ENCODE data around the gene KRCC1.
"Not testable (repeated sequence)": the region's sequence is repeated elsewhere in the genome, so short reads cannot be mapped to it uniquely, and the experiment has no call there.

KRCC1 gene

DNA sequence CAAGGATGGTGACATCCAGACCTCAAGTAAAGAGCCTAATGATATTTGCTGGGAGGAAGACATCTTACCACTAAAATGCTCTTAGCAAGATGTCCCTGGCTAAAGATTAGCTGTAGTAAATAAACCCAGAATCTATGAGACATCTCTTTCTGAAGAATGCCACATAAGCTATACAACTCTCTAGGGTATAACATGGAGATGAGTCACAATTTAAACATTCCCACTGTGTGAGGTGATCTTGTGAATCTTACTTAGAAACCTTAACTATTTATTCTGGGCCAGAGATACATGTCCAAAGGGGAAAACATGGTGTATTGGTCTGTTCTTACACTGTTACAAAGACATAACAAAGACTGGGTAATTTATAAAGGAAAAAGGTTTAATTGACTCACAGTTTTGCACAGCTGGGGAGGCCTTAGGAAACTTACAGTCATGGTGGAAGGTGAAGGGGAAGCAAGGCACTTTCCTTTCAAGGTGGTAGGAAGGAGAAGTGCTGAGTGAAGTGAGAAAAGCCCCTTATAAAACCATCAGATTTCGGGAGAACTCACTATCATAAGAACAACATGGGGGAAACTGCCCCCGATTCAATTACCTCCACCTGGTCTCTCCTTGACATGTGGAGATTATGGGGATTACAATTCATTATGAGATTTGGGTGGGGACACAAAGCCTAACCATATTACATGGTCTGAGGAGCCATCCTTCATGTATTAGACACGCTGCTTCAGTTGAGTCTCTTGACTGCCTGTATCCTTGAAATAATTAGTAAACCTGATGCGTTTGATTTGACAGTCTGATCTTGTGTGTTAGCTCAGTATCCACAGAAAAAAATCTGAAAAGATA lies 17.1 kb downstream of the KRCC1 start:
- no peak for DNase-seq (ENCODE audit: low read depth in 3 of 3)

DNA sequence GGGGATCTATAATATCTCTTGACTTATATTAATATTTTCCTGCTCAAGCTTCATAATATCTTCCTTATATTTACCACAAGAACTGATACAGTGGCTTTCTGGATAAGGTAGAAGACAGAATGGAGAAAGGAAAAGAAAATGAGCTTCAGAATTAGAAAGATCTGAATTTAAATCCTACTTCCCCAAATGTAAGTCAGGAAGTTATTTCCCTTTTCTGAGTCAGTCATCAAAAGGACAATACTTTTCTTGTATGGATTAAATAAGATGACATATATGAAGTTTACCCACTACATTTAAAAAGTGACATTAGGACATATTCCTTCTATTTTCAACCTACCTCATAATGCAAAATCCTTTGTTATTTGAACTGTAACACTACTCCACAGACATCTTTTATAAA lies 19.0 kb downstream of the KRCC1 start:
- DNase-seq (ENCODE audit: low read depth in 3 of 3), result no peak

DNA sequence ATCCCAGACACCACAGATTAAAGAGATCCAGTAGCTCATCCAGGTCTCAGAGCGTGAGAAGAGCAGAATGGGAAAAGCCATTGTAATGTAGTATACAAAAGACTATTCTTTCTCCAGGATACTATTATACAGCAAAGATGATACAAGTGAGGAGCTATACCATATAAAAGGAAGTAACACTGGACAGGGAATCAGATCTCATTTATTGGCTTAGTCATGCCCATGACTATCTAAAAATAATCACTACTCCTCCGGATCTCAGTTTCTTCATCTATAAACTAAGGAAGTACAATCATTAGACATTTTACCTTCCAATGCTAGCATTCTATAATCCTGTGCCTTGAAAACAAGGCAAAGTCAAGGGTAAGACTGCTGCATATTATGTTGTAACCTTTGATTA lies 19.4 kb downstream of the KRCC1 start:
- no peak for DNase-seq (ENCODE audit: low read depth in 3 of 3)

DNA sequence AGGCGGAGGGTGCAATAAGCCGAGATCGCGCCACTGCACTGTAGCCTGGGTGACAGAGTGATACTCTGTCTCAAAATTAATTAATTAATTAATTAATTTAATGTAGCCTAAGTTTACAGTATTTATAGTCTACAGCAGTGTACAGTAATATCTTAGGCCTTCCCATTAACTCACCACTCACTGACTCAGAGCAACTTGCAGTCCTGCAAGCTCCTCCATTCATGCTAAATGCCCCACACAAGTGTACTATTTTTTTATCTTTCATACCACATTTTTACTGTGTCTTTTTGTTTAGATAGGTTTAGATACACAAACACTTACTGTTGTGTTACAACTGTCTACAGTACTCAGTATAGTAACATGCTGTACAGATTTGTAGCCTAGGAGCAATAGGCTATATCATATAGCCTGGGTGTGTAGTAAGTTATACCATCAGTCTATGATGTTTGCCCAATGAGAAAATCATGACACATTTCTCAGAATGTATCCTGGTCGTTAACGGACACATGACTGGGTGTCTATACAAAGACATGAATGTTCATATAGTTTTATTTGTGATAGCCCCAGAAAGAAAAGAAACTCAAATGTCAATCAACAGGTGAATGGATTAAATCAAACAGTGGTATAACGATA lies 23.4 kb downstream of the KRCC1 start:
- no peak for DNase-seq (ENCODE audit: low read depth in 3 of 3)

DNA sequence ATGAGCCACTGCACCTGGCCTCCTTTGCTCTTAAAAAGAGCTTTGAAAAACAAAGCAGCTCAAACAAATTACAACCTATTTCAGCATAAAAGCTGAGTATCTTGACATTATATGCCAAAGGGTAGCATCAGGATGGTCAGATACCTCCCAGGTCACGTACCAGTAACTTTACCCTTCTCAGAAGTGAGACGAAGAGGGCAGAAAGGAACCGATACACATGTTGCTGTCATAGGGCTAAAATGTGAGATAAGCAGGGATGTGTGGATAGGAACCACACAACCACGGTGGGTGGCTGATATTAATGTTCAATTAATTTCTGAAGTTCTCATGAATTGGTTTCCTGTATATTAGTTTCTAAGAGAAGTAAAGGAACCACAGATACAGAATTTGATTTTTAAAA lies 26.7 kb downstream of the KRCC1 start:
- no peak for DNase-seq (ENCODE audit: low read depth in 3 of 3)

DNA sequence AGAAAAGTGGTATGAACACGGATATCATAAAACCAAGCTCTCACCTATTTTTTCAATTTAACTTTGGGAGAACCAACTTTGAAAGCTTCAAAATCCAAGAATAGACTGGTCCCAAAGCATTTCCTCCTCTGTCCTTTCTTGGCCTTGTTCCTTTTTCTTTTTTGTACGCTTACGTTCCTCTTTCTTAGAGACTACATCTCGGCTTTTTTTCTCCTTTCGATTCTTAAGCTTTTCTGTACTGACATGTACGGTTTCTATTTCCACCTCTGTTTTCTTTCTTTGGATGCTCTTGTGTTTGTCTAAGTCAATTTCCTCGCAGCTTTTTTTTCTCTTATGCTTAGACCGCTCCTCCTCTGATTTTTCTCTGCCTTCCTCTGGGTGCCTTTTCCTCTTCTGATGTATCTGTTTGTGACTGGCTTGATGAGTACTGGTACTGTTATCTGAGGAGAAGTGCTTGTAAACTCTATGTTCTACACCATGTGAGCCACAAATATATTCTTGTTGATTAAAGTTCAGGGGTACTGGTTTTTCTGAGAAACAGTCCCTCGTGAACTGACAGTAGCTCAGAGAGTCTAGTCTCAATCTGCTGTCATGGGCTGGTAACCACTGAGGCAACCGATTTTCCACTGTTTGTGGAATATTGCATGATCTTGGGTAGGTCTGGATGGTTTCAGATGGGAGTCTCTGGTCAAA lies 27.7 kb downstream of the KRCC1 start:
- DNase-seq (ENCODE audit: low read depth in 3 of 3), result no peak

DNA sequence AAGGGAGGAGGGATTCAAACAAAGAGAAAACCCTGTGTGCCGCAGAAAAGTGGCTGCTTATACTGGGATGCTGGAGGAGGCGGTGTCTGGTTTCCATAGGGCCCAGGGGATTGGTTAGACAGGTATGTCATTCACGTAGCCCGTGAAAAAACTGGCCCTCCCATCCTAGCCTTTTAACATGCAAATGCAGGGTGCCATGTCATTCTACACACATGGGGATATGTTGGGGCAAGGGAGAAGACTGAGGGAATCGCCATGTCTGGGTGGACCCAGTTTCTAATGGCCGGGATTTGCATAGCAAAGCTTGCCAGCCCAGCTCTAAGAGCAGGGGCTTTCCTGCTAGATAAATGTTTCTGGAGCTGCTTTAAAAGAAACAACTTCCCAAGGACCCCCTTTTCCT lies 31.1 kb downstream of the KRCC1 start:
- DNase-seq (ENCODE audit: low read depth in 3 of 3), result no peak

DNA sequence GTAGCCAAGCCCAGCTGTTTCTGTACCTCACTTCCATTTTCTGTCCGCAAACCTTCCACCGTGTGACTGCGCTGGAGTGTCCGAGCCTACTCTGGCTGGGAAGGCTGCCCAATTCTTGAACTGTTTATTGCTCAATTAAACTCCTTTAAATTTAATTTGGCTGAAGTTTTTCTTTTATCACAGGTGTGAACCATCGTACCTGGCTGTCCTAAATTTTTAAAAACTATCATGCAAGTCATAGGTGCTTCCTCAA lies 33.0 kb downstream of the KRCC1 start:
- DNase-seq (ENCODE audit: low read depth in 3 of 3), result no peak

DNA sequence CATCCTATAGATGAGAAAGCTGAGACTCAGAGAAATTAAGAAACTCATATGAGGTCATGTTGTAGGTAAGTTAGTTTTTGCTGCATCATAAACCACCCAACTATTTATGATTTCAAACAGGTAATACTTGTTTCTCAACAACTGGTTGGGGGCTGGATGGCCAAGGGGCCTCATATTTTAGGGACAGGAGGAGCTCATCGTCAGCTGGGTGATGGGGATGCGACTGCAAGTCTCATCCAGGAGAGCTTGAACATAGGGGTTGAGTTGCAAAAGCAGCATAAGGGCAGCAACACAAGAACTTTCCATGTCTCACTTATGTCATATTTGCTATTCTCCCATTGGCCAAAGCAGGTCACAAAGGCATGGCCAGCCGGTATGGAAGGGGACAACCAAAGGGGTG lies 35.6 kb downstream of the KRCC1 start:
- no peak for DNase-seq (ENCODE audit: low read depth in 3 of 3)

DNA sequence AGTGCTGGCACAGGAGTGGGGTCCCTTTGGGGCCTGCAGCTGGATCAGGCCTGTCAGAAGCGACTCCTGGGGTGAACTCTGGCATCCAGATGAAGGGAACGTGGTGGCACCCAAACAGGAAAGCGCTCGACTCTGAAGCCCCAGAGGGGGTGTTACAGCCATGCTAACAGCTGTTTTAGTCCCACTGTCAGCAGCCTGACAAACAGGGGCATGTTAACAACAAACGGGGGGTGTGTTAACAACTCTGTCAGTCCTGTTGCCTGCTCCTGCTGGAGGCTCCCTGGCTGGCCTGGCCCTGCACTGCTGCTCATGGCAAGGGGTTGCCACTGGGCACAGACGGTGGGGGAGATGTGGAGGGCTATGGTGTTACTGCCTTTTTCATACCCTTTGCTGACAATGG lies 36.7 kb downstream of the KRCC1 start:
- DNase-seq (ENCODE audit: low read depth in 3 of 3), result no peak

DNA sequence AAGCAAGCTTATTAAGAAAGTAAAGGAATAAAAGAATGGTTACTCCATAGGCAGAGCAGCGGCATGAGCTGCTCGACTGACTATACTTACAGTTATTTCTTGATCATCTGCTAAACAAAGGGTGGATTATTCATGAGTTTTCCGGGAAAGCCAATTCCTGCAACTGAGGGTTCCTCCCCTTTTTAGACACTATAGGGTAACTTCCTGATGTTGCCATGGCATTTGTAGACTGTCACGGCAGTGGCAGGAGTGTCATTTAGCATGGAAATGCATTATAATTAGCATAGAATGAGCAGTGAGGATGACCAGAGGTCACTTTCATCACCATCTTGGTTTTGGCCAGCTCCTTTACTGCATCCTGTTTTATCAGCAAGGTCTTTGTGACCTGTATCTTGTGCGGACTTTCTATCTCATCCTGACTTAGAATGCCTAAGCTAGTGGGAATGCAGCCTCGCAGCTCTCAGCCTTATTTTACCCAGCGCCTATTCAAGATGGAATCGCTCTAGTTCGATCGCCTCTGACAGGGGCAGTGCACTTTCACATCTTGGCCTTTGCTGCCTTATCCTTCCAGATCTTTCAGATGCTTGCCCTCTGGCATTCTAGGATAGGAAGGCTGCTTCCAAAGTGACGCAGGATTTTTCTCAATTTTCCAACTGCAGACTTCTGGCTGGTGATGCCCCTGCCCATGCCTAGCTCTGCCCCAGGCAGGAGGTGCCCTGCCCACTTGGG lies 37.3 kb downstream of the KRCC1 start:
- DNase-seq (ENCODE audit: low read depth in 3 of 3), result not testable (repeated sequence)

DNA sequence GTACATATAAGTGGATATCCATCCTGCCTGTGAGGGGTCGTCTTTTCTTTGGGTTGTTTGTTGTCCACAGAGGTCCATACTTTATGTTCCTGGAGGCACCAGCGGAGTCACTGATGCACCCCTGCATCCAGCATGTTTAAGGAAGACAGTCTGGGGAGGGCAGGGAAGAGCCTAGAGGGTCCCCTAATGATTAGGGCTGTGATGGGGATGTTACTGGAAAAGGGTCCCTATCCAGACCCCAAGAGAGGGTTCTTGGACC lies 37.9 kb downstream of the KRCC1 start:
- DNase-seq (ENCODE audit: low read depth in 3 of 3), result not testable (repeated sequence)

DNA sequence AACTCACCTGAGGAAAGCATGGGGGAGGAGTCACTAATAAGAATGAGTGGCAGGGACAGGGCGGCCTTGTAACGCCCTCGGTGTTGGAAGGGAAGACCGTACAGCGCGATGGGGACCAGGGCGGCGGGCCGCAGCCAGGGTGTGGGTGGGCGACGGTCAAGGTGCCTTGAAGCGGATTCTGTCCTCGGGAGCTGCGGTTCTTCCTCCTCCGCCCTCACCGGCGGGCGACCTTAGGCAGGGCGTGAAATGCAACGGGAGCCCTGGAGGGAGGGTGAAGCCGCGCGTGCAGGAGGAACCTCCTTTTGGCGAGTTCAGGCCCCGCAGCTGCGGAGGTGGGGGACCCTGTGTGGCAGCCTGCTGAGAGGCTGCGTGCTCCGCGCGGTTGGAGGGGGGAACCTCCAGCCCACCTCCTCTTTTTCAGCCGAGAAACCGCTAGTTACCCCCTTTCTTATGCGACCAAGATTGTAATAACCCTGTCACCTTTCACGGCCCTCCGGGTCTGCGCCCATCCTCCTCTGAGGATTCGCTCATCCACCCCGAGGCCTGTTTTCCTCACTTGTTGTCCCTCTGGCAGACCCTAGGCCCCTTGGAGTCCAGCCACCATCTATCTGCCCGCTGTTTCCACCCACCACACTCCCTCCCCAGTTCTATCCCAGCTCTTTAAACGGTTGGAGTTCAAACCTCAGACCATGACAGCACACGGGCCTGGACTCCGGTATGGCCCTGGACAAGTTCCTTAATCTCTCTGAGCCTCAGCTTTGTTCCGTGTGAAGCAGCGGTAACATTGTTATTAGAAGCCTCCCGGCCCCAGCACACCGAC lies 38.4 kb downstream of the KRCC1 start:
- peak in 1 of 3 experiments; percentile 17 for DNase-seq (ENCODE audit: low read depth in 3 of 3)

DNA sequence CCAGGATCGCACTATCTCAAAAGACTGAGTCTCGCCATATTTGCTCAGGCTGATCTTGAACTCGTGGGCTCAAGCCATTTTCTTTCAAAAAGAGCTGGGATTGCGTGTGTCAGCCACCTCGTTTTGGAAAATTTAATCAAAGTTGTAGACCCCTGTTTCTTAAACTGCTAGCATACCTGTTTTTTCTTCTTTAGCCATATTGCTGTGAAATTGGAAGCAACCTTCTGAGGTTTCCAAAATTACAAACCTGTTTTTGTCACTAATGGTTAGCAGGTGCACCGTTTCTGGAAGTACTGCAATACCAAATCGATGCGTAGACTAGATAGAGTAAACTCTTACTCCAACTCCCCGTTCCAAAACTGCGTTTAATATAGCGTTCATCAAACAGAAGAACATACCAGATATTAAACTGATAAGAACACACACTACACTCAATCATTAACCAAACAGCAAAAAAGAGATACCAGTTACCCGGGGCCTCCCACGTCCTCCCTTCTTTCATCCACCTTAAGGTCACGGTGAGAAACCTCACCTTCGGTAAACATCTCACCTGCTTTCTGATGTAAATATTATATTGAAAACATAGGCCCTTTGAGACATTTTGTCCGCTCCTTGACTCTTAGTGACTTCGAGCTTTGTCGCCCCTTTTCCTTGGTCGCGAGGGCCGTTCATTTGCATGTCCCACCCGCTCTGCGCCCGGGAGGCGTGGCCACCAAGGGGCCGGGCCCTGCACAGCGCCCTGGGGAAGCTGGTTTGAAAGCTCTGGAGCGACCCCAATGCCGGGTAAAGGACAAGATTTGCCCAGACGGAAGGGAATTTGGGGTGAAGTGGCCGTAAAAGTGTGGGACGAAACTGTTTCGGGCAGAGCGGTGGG lies 39.3 kb downstream of the KRCC1 start, which contains the start of gene RNU2-63P:
Gene RNU2-63P, minus strand, starts transcription at position 462 of the 874 bp plus-strand sequence.
- DNase-seq (ENCODE audit: low read depth in 3 of 3), result peak; percentile 65 to 77 (median 66)

DNA sequence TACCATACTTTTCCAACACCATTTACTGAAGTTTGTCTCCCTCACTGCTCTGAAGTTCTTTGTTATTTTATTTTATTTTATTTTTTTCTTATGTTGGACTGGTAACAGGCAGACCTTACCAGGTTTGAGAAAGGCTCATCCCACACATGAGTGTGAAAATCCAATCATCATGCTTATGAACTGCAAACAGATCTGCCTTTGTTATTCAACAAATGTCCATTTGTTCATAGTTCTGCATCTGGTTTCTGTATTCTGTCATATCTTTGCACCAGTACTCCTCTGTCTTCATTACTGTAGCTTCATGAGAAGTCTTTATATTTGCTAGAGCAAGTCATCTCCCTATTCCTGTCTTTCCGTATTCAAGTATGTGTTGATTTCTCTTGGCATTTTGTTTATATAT lies 44.6 kb downstream of the KRCC1 start:
- no peak for DNase-seq (ENCODE audit: low read depth in 3 of 3)

DNA sequence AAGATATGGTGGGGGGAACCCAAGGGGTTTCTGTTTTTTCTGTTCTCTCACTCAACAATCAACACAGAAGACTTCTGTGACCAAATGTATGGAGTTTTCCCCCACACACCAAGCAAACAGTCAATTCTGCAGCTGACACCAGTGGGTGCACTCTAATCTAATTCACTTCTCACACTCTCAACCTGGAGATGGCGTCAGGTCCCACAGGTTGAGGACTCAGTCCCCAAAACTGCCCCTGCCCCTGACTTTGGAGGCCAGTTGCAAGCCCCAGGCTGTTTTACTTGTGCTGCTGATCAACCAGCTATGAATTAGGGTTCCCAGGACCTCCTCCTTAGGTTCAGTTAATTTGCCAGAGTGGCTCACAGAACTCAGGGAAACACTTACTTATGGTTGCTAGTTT lies 45.4 kb downstream of the KRCC1 start:
- no peak for DNase-seq (ENCODE audit: low read depth in 3 of 3)

DNA sequence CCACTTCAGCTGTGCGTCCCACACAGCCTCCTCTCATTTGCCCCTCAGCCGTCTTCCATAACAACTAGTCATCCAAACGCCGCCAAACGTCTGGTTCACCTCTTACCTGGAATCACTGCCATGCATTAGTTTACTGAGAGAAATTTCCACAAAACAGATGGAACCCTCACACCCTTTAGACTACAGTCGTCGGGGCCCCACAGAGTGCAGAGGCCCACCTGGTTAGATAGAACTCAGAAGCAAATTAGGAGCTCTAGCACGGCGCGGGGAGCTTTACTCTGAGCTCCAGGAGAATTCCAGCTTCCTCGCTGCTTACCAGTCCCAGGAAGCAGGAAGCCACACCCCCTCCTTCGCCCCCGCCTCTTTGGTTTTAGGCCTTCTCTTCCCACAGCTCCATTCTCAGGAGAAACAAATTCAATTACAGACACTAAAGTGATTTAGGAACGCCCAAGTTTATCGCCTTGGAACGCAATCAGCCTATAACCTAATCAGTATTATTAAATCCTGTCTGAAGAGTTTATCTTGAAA lies 48.6 kb downstream of the KRCC1 start:
- DNase-seq (ENCODE audit: low read depth in 3 of 3), result no peak

DNA sequence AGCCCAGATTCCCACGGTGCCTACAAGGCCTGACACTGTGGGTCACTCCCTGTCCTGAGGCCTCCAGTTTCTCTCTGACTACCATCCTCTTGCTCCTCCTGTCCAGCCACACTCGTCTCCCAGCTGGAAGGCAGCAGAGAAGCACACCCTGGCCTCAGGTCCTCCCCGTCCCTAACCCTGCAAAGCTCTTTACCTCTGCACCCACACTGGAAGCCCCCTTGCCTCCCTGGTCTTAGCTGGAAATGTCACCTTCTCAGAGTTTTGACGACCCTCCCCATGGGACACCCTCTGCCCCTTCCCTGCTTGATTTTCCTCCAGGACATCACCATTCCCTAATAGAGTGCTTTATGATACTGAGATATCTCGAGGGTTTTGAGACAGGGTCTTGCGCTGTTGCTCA lies 49.8 kb downstream of the KRCC1 start:
- no peak for DNase-seq (ENCODE audit: low read depth in 3 of 3)

DNA sequence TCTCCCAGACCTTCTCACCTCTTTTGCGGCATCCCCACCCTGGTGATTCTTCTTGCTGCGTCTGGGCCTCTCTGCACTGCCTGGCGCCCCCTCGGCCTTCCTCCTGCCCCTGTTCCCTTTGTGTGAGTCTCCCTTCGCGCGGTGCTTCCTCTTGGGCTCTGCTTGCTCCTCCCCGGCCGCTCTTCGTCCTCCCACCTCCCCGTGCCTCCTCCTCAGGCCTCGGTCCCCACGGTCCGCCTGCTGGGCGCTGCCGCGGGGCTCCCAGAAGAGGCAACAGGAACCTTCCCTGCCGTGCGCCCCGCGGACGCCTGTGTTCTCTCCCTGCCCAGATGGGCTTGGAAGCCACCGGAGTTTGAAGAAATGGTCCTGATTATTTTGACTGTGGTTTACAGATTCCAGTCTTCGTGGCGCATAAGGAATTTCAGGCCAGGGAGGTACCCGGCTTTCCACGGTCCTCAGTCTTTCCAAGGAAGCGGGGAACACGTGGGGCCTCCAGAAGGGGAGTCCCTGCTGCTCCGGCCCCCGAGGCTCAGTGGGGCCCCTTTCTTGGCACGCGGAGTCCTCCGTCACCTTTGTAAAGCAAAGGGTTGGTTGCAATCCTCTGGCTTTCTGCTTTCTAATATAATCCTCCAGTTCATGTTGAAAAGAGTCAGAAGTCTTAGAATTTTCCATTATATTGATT lies 52.4 kb downstream of the KRCC1 start:
- no peak for DNase-seq (ENCODE audit: low read depth in 3 of 3)

DNA sequence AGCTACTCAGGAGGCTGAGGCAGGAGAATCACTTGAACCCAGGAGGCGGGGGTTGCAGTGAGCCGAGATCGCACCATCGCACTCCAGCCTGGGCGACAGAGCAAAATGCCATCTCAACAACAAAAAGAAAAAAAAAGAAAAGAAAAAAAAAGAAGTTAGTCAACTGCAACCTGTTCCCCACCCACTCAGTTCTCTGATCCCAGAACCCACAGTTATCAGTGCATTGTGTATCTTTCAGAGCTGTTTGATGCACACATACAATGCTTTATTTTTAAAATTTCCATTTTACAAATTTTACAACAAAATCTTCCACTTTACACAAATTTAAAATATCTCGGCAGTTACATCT lies 53.2 kb downstream of the KRCC1 start:
- no peak for DNase-seq (ENCODE audit: low read depth in 3 of 3)

All from stimulated activated CD4-positive, alpha-beta T cell treated with anti-CD3 and anti-CD28 coated beads, TNF-alpha, amount 100 ng/mL, for 24 hours (primary cell).